Measurements from ENCODE around the gene SPRR2B. TPM values are rescaled to one million over a fixed set of nuclear protein-coding genes. Genes with fewer than 3 reads are reported as not detected.
"Not testable (repeated sequence)": the region's sequence is repeated elsewhere in the genome, so short reads cannot be mapped to it uniquely, and the experiment has no call there.

SPRR2B gene
- not detected for total RNA-seq
- not detected for polyA plus RNA-seq (ENCODE audit: insufficient read length in 2 of 2)
- long read RNA-seq, donor 1 = 0 reads
- long read RNA-seq, donor 2, partial matches to known transcripts = 0 of 1 reads
- long read RNA-seq, donor 2, other reads (novel, unspliced or antisense) = 0 of 1 reads
- long read RNA-seq, donor 3 = 0 reads
- long read RNA-seq, donor 4 = 0 reads

DNA sequence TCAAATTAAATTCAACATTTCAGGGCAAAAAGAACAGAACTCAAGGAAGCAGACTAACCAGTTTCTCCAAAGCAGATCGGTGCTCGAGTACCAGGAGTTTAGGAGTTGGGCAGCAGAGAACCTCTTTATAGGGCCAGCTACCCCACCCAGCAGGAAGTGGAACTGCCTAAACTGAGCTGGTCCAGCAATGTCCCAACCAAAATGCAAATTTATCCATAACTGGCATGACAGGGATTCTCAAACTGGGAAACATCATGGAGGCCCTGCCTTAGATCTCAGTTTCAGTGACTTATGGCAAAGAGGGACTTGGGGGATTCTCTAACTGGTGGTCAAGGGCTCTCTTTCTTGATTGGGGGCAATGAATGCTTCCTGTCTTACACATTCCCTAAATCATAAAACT is at the start of gene SPRR2B:
Gene SPRR2B, minus strand, starts transcription at position 101 of the 400 bp plus-strand sequence. CDS start 772 bp downstream, outside the sequence.
- Histone ChIP-seq H3K4me3 (ENCODE audit: low read depth, low read length) (no peak within 1 kb of the TSS), H3K9me3 (ENCODE audit: control insufficient read depth, insufficient read depth, low read length) (no peaks in the 10 kb centered on the region), H3K27ac (ENCODE audit: low read depth, low read length) (no peak within 1 kb of the TSS), H3K36me3 (ENCODE audit: control insufficient read depth, insufficient read depth, low read length) (no peaks in the 10 kb centered on the region), H3K4me1 (ENCODE audit: control insufficient read depth, insufficient read depth, low read length) (no peaks in the 10 kb centered on the region), H3K27me3 (ENCODE audit: control insufficient read depth, insufficient read depth, low read length) (no peaks in the 10 kb centered on the region)
- no peak for DNase-seq (ENCODE audit: low read depth in 4 of 6, low spot score in 6 of 6)
- 50% methylated on average over 2 of the region's 2 CpGs for WGBS (ENCODE audit: insufficient coverage)

DNA sequence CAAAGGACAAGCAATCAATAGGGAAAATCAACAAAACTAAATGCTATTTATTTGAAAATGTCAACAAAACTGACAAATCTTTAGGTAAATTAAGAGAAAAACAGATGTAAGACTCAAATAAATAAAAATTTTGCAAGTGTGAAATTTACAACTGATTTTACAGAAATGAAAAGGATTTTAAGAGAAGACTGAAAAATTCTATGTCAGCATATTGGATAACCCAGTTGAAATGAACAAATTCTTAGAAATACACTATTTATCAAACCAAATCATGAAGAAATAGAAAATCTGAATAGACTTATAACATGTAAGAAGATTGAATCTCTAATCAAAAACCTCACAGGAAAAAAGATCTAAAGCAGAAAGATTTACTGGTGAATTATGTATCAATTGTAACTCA is 49.5 kb upstream of the SPRR2B start:
- Histone ChIP-seq H3K4me1 (ENCODE audit: control insufficient read depth, insufficient read depth, low read length) (no peaks in the 10 kb centered on the region), H3K27ac (ENCODE audit: low read depth, low read length) (no peak overlapping the region), H3K36me3 (ENCODE audit: control insufficient read depth, insufficient read depth, low read length) (no peaks in the 10 kb centered on the region), H3K27me3 (ENCODE audit: control insufficient read depth, insufficient read depth, low read length) (no peaks in the 10 kb centered on the region), H3K4me3 (ENCODE audit: low read depth, low read length) (no peak overlapping the region), H3K9me3 (ENCODE audit: control insufficient read depth, insufficient read depth, low read length) (no peaks in the 10 kb centered on the region)
- DNase-seq (ENCODE audit: low read depth in 4 of 6, low spot score in 6 of 6) = no peak

DNA sequence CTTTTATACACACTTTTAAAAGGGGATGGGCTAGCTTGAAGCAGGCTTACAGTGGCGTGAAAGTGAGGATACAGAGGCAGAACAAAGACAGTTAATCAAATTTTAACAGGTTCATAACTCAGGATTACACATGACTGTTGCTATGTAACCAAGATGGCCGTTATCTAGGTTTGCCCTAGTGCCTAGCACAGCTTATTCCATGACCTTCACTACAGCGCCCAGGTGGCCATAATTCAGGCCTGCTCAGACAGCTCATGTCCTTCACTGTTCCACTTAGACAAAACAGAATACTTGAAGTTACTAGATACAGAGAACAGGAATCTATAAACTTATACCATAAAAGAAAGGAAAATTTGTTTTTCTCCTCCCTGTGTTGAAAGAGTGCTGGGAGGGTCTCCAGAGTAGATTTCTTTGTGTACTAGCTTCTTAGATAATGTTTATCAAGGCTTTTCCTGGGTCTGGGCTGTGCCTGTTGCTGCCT is 48.1 kb upstream of the SPRR2B start:
- 25% methylated on average over 2 of the region's 3 CpGs for WGBS (ENCODE audit: insufficient coverage)
- DNase-seq (ENCODE audit: low read depth in 4 of 6, low spot score in 6 of 6) = peak in 1 of 6 donors; percentile 41
- Histone ChIP-seq H3K27ac (ENCODE audit: low read depth, low read length) (no peak overlapping the region), H3K9me3 (ENCODE audit: control insufficient read depth, insufficient read depth, low read length) (no peaks in the 10 kb centered on the region), H3K27me3 (ENCODE audit: control insufficient read depth, insufficient read depth, low read length) (no peaks in the 10 kb centered on the region), H3K36me3 (ENCODE audit: control insufficient read depth, insufficient read depth, low read length) (no peaks in the 10 kb centered on the region), H3K4me3 (ENCODE audit: low read depth, low read length) (no peak overlapping the region), H3K4me1 (ENCODE audit: control insufficient read depth, insufficient read depth, low read length) (no peaks in the 10 kb centered on the region)

DNA sequence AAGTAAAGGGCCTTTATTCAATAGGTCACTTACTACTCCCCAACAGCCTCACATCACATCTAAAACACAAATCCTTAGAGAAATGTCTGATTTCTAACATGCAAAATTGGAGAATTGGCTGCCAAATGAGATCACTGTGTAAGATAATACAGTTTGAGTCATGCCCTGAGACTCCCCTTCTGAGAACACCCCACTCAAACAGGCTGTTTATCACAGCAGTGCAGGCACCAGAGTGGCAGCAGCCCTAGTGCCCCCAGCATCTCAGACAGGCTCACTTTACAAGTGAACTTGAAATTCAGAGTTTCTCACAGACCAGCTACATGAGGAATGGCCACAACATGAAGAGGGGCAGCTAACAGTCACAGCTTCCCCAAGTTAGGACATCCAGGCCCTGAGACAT is 43.9 kb upstream of the SPRR2B start:
- not testable (repeated sequence) for H3K27ac ChIP-seq (ENCODE audit: low read depth, low read length); H3K4me3 ChIP-seq (ENCODE audit: low read depth, low read length); DNase-seq (ENCODE audit: low read depth in 4 of 6, low spot score in 6 of 6); H3K4me1 ChIP-seq (ENCODE audit: control insufficient read depth, insufficient read depth, low read length); H3K36me3 ChIP-seq (ENCODE audit: control insufficient read depth, insufficient read depth, low read length); H3K27me3 ChIP-seq (ENCODE audit: control insufficient read depth, insufficient read depth, low read length); H3K9me3 ChIP-seq (ENCODE audit: control insufficient read depth, insufficient read depth, low read length)

DNA sequence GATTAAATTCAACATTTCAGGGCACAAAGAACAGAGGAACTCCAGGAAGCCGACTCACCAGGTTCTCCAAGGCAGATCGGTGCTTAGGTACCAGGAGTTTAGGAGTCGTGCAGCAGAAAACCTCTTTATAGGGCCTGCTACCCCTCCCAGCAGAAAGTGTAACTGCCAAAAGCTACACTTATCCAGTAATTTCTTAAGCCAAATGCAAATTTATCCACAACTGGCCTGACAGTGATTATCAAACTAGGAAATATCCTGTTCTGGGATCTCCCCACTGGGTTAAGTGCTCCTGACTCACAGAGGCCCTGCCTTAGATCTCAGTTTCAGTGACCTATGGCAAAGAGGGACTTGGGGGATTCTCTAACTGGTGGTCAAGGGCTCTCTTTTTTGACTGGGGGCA is 42.0 kb upstream of the SPRR2B start, which contains the start of gene SPRR2F:
Gene SPRR2F, minus strand, starts transcription at position 101 of the 400 bp plus-strand sequence. CDS start 783 bp downstream, outside the sequence.
- no peaks in the 10 kb centered on the region for H3K36me3 ChIP-seq (ENCODE audit: control insufficient read depth, insufficient read depth, low read length)
- no peaks in the 10 kb centered on the region for H3K4me1 ChIP-seq (ENCODE audit: control insufficient read depth, insufficient read depth, low read length)
- no peaks in the 10 kb centered on the region for H3K27me3 ChIP-seq (ENCODE audit: control insufficient read depth, insufficient read depth, low read length)
- no peak within 1 kb of the TSS for H3K4me3 ChIP-seq (ENCODE audit: low read depth, low read length)
- no peak for DNase-seq (ENCODE audit: low read depth in 4 of 6, low spot score in 6 of 6)
- 84% methylated on average over 3 of the region's 3 CpGs for WGBS (ENCODE audit: insufficient coverage)
- no peak within 1 kb of the TSS for H3K27ac ChIP-seq (ENCODE audit: low read depth, low read length)
- no peaks in the 10 kb centered on the region for H3K9me3 ChIP-seq (ENCODE audit: control insufficient read depth, insufficient read depth, low read length)

DNA sequence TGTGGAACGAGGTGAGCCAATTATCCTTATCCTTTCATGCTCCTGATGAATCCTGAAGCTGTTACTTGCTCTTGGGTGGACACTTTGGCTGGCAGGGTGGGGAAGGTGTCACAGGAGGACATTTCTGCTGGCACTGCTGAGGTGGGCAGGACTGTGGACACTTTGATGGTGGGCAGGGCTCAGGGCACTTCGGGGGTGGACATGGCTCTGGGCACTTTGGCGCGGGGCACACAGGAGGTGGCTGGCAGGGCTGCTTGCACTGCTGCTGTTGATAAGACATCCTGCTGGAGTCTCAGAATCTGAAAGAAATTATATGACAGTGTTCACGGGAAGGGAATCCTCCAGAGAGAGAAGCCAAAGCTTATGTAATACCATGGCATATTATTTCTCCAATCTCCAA is 41.0 kb upstream of the SPRR2B start:
- 94% methylated on average over 3 of the region's 5 CpGs for WGBS (ENCODE audit: insufficient coverage)
- not testable (repeated sequence) for H3K27me3 ChIP-seq (ENCODE audit: control insufficient read depth, insufficient read depth, low read length); H3K9me3 ChIP-seq (ENCODE audit: control insufficient read depth, insufficient read depth, low read length); H3K27ac ChIP-seq (ENCODE audit: low read depth, low read length); H3K36me3 ChIP-seq (ENCODE audit: control insufficient read depth, insufficient read depth, low read length); H3K4me1 ChIP-seq (ENCODE audit: control insufficient read depth, insufficient read depth, low read length); DNase-seq (ENCODE audit: low read depth in 4 of 6, low spot score in 6 of 6); H3K4me3 ChIP-seq (ENCODE audit: low read depth, low read length)

DNA sequence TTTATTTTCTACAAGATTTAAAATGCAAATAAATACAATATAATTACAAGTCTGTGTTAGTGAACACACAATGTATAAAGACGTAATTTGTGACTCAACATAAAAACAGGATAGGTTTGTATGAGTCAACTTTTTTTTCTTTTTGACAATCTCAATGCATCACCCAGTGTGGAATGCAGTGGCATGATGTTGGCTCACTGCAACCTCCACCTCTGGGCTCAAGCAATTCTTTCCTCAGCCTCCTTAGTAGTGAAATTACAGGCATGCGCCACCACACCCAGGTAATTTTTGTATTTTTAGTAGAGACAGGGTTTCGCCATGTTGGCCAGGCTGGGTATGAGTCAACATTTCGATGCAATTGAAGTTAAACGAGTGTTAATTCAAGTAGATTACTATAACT is 28.8 kb upstream of the SPRR2B start:
- Histone ChIP-seq H3K4me3 (ENCODE audit: low read depth, low read length) (no peak overlapping the region), H3K36me3 (ENCODE audit: control insufficient read depth, insufficient read depth, low read length) (no peaks in the 10 kb centered on the region), H3K27me3 (ENCODE audit: control insufficient read depth, insufficient read depth, low read length) (no peaks in the 10 kb centered on the region), H3K27ac (ENCODE audit: low read depth, low read length) (no peak overlapping the region), H3K4me1 (ENCODE audit: control insufficient read depth, insufficient read depth, low read length) (no peaks in the 10 kb centered on the region), H3K9me3 (ENCODE audit: control insufficient read depth, insufficient read depth, low read length) (no peaks in the 10 kb centered on the region)
- WGBS (ENCODE audit: insufficient coverage) = no CpG with 5 or more reads among the region's 5 CpGs
- no peak for DNase-seq (ENCODE audit: low read depth in 4 of 6, low spot score in 6 of 6)

DNA sequence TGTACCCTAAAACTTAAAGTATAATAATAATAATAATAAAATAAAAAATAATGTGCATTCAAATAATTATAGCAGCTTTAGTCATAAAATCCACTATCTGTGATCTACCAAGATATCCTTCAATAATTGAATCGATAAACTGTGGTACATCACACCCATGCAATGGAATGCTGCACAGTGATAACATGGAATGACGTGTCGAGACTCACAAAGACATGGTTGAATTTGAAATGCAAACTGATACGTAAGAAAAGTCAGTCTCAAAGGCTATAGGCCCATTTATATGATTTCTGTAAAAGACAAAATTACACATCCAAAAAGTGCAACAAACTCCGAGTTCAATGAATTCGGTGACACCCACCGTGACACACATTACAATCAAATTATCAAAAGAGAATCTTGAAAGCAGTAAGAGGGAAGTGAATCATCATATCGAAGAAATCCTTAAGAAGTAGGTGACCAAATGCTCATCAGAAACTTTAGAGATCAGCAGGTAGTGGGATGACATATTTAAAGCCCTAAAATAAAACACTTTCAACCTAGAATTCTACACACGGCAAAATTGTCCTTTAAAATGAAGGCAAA is 28.1 kb upstream of the SPRR2B start:
- H3K9me3 ChIP-seq (ENCODE audit: control insufficient read depth, insufficient read depth, low read length) = no peaks in the 10 kb centered on the region
- H3K4me1 ChIP-seq (ENCODE audit: control insufficient read depth, insufficient read depth, low read length) = no peaks in the 10 kb centered on the region
- H3K36me3 ChIP-seq (ENCODE audit: control insufficient read depth, insufficient read depth, low read length) = no peaks in the 10 kb centered on the region
- no peak overlapping the region for H3K27ac ChIP-seq (ENCODE audit: low read depth, low read length)
- H3K27me3 ChIP-seq (ENCODE audit: control insufficient read depth, insufficient read depth, low read length) = no peaks in the 10 kb centered on the region
- DNase-seq (ENCODE audit: low read depth in 4 of 6, low spot score in 6 of 6) = no peak
- 100% methylated on average over 1 of the region's 9 CpGs for WGBS (ENCODE audit: insufficient coverage)
- H3K4me3 ChIP-seq (ENCODE audit: low read depth, low read length) = no peak overlapping the region

DNA sequence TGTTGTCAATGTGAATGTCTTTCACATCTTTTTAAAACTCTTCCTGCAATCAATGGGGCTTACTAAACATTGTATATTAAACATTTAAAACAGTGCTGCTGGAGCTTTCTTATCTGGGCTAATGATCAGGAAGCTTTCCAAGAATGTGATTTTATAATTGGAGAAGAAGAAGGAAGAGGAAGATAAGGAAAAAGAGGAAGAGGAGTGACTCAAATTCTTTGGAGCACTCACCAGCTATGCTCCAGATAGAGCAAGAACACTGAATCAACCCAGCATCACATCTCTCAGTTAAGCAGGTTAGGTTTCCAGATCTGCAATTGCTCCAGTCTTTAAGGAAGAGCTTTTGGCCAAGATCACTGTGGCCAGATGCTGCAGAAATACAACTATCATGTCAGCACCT is 24.4 kb upstream of the SPRR2B start:
- DNase-seq (ENCODE audit: low read depth in 4 of 6, low spot score in 6 of 6) = no peak
- H3K9me3 ChIP-seq (ENCODE audit: control insufficient read depth, insufficient read depth, low read length) = no peaks in the 10 kb centered on the region

DNA sequence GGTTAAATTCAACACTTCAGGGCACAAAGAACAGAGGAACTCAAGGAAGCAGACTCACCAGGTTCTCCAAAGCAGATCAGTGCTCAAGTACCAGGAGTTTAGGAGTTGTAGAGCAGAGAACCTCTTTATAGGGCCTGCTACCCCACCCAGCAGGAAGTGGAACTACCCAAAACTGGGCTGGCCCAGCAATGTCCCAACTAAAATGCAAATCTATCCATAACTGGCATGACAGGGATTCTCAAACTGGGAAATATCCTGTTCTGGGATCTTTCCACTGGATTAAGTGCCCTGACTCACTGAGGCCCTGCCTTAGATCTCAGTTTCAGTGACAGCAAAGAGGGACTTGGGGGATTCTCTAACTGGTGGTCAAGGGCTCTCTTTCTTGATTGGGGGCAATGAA is 23.0 kb upstream of the SPRR2B start, which contains the start of gene SPRR2E:
Gene SPRR2E, minus strand, starts transcription at position 101 of the 400 bp plus-strand sequence. CDS start 775 bp downstream, outside the sequence.
- no peak for DNase-seq (ENCODE audit: low read depth in 4 of 6, low spot score in 6 of 6)
- no peaks in the 10 kb centered on the region for H3K9me3 ChIP-seq (ENCODE audit: control insufficient read depth, insufficient read depth, low read length)
- no peak within 1 kb of the TSS for H3K27ac ChIP-seq (ENCODE audit: low read depth, low read length)
- H3K4me3 ChIP-seq (ENCODE audit: low read depth, low read length) = no peak within 1 kb of the TSS
- H3K27me3 ChIP-seq (ENCODE audit: control insufficient read depth, insufficient read depth, low read length) = no peaks in the 10 kb centered on the region
- H3K4me1 ChIP-seq (ENCODE audit: control insufficient read depth, insufficient read depth, low read length) = no peaks in the 10 kb centered on the region
- H3K36me3 ChIP-seq (ENCODE audit: control insufficient read depth, insufficient read depth, low read length) = no peaks in the 10 kb centered on the region

More for the DNA sequence above, 24.4 kb upstream of the SPRR2B start:
- Histone ChIP-seq H3K4me1 (ENCODE audit: control insufficient read depth, insufficient read depth, low read length) (no peaks in the 10 kb centered on the region), H3K27ac (ENCODE audit: low read depth, low read length) (no peak overlapping the region), H3K36me3 (ENCODE audit: control insufficient read depth, insufficient read depth, low read length) (no peaks in the 10 kb centered on the region), H3K4me3 (ENCODE audit: low read depth, low read length) (no peak overlapping the region), H3K27me3 (ENCODE audit: control insufficient read depth, insufficient read depth, low read length) (no peaks in the 10 kb centered on the region)

Measured in spinal cord (tissue), 10 donors.